Activated CD8-positive, alpha-beta memory T cell treated with anti-CD3 and anti-CD28 coated beads, Interleukin-2, amount 50 U/mL, for 24 hours (primary cell): ENCODE results near the gene LARP4B.

Experiments
- DNase-seq: peaks from one replicate; pipeline ENCODE4 v3.0.0-alpha.2; 2020; ENCODE audit errors: extremely low read depth

LARP4B gene

GRCh38 chr10:828191-828590 is 103.3 kb downstream of the LARP4B start:
- no peak for DNase-seq

DNA sequence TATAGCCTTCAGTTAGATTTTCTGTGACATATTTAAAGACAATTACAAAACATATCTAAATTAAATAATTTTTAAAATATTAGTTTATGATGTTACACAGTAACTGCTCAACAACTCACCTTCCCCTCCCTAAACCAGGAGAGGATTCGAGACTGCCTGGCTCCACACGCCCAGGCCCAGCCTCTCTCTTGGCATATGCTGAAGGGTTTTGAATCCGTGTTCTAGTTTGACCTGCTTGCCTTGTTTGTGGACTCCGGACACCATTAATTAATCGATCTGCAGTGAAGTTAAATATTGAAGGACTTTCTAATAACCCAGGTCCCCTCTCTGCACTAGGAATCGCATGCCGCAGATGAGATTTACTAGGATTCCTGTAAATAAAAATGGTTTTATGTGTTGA is 106.6 kb downstream of the LARP4B start:
- no peak for DNase-seq

DNA sequence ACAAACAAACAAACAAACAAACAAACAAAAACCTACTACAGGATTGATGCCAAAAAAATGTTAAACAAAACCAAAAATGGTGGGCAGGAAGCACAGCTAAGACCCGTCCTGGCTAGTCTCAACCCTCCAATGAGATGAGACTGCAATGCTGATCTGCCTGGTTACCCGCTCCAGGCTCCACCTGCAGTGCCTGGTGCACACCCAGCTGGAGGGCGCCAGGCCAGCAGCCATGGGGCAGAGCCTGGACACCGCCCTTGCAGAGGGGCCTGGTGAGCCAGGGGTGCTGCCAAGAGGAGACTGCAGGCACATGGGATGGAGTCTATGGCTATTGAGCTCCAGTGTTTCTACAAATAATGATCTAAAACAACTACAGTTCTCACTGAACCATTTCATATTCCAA is 107.0 kb downstream of the LARP4B start:
- DNase-seq = no peak

DNA sequence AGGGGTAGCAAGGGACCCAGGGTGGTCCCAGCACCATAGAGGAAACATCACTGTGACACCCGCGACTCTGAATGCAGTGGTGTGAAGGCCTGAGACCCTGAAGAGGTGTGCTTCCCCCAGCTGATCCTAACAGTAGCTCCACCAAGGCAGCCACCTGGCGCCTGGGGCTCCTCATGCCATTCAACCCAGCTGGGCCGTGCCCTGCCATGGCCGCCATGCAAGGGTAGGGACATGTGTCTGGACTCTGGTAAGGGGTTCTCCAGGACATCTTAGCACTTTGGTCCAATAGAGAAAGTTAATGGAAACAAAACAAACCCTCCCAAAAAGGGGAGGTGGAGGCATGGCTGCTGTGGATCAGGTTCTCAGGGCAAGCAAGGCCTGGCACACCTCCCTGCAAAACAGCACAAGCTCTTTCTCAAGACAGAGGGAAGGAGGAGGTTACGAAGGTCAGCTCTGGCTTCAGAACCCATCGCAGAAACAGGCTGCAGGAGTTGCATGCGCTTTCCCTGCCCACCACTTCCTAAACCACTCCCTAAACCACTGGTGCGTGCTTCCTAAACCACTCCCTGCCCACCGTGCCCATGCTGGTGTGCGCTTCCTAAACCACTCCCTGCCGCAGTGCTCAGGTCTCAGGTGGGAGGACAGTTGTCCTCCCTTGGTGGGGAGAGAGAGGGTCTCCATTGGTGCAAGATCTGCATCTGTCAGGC is 108.7 kb downstream of the LARP4B start:
- DNase-seq = no peak

DNA sequence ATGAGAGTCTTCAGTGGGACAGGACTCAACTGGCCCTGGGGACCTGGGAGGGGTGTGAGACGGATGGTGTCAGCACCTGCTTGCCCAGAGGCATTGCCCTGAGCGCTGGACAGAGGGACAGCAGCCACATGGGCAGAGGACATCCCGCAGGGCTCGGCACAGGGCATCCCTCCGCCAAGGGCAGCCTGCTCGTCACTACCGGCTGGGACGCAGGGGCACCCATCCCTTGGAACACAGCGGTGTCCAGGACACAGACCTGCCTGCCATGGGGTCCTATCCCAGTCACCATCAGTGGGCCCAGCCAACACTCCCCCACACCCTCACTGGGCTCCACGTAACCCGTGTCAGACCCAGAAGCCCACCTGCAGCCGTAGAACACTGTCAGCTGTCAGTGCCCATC is 109.3 kb downstream of the LARP4B start:
- no peak for DNase-seq

DNA sequence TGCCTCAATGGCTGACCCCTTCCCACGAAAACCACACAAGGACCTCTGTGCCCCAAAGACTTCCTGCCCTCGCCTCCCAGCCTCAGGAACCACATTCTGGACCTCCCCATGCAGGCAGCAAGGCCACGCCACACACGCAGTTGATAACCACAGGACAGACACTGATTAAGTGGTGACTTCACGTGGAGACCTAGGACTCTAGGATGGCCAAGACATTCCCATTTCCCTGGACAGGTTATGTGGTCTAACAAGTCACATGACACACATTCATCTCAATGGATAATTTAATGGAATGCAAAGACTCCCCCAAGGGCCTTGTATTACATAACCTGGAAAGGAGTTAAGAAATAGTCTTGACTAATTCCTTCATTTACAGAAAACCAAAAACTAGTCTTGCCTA is 110.2 kb downstream of the LARP4B start:
- DNase-seq = no peak

GRCh38 chr10:819816-820215 is 111.7 kb downstream of the LARP4B start:
- no peak for DNase-seq

GRCh38 chr10:819326-819725 is 112.2 kb downstream of the LARP4B start:
- no peak for DNase-seq

- no peak for DNase-seq
Observed at GRCh38 chr10:818526-819220, 112.8 kb downstream of the LARP4B start.

- no peak for DNase-seq
Observed at GRCh38 chr10:818010-818409, 113.5 kb downstream of the LARP4B start.

- DNase-seq = no peak
Observed at GRCh38 chr10:817371-817770, 114.1 kb downstream of the LARP4B start.

- DNase-seq = no peak
Observed at GRCh38 chr10:816958-817357, 114.5 kb downstream of the LARP4B start.

GRCh38 chr10:816091-816477 is 115.4 kb downstream of the LARP4B start:
- DNase-seq = no peak

DNA sequence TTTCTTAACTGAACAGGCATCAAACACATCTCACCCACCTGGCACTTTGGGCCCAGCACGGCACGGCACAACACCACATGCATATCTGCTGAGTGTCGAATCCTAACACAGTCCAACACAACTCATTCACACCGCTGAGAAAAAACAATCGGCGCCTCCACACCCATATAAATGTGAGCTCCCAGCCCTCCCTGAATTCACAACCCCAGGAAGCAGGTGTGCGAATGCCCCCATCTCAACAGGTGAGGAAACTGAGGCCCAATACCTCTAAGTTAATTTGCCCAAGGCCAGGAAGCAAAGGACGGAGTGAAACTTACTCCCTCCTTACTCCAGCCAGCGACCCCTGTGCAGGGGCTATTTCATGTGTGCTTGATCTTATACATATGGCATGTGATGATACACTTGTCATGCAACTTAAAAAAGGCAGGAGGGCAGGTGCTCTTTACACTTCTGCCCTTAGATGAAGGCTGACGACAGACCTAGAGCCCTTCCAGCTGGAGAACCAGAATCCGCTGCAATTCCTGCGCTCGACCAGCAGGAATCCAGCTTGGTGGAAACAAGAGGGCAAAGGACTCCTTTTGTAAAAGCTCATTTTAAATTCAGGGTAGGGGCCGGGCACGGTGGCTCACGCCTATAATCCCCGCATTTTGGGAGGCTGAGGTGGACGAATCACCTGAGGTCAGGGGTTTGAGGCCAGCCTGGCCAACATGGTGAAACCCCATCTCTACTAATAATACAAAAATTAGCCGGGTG is 116.0 kb downstream of the LARP4B start:
- no peak for DNase-seq

- no peak for DNase-seq
Observed at GRCh38 chr10:814536-815302, 116.8 kb downstream of the LARP4B start.

GRCh38 chr10:813286-813685 is 118.2 kb downstream of the LARP4B start:
- no peak for DNase-seq

- DNase-seq = no peak
Observed at GRCh38 chr10:812787-813186, 118.7 kb downstream of the LARP4B start.

- DNase-seq = no peak
Observed at GRCh38 chr10:811379-812175, 119.9 kb downstream of the LARP4B start.

- no peak for DNase-seq
Observed at GRCh38 chr10:810351-810846, 121.1 kb downstream of the LARP4B start.

GRCh38 chr10:809671-810350 is 121.7 kb downstream of the LARP4B start:
- no peak for DNase-seq

DNA sequence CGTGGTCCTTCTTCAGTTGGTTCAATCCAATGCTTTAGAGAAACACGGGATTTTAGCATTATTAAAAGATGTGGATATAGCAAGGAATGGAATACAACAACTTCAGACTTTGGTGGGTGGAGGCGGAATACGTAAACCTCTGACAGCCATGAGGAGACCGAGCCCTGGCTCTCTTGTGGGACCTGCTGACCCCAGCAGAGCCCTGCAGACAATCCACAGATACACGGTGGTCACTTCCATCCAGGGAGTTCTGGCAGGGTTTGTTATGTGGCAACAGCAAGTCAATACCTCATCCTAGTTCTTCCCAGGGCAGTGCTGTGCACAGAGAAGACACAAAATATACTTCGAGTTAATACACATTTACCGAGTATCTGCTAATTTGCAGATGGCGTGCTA is 123.5 kb downstream of the LARP4B start:
- DNase-seq = no peak
